Measurements from ENCODE around the gene COG3.

DNA sequence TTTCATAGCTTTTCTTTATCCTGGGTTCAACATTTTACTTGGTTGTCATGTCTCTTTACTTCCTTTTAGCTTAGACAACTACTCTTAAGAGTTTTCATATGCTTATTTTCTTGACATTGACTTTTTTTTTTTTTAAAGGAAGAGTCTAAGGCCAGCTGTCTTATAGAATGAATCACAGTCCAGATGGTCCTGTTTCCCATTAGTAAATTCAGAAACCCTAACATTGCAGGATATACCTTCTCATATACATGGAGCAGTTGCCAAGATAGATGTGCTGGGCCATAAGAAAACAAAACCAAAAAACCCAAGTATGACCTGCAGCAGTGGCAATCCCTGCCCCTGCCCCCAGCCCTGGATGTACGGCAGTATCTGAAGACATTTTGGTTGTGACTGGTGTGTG is 72.8 kb downstream of the COG3 start:
- TF ChIP-seq CTCF (IDR thresholded peaks at IDR 0.05; ENCODE audit: insufficient read depth, low read length, poor library complexity, severe bottlenecking): no peak
- TF ChIP-seq EZH2phosphoT487 (conservative IDR thresholded peaks at IDR 0.05; ENCODE audit: low read length): no peak

Data from SU-DHL-6 (cell line).